ENCODE measurements around the gene KNDC1.

KNDC1 gene

DNA sequence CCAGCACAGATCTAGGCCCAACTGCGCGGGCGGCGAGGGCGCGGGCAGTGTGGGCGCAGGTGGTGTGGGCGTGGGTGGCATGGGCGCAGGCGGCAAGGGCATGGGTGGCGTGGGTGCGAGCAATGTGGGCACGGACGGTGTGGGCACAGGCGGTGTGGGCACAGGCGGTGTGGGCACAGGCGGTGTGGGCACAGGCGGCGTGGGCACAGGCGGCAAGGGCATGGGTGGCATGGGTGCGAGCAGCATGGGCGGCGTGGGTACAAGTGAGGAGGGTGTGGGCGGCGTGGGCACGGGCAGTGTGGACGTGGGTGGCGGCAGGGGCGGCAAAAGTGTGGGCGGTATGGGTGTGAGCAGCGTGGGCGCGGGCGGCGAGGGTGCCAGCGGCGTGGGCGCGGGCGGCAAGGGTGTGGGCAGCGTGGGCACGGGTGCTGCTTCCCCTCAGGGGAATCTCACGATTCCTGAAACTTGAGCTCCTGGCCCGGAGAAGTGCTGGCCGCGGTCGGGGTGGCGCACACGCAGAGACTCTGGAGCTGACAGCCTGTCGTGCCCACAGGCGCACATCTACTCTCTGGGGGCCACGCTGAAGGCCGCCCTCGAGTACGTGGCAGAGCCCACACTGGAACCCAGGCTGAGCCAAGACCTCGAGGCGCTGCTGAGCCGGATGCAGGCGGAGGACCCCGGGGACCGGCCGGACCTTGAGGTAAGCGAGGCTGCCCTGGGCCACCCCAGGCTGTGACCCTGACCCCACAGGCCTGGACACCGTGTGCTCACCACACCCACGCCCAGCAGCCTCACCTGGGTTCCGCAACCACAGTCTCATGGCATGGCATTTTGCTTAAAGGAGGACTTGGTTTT is 23.0 kb downstream of the KNDC1 start:
- Histone ChIP-seq H3K36me3 (ENCODE audit: control insufficient read depth, insufficient read depth, low read length) (peaks cover 7% of the 10 kb centered on the region; the same call in 1 of the 2 replicates), H3K9ac (ENCODE audit: low read depth, low read length) (no peak overlapping the region), H3K4me1 (ENCODE audit: control insufficient read depth, insufficient read depth, low read length) (no peaks in the 10 kb centered on the region), H3K27ac (ENCODE audit: low read depth, low read length) (no peak overlapping the region), H3K9me3 (ENCODE audit: control insufficient read depth, insufficient read depth, low read length) (no peaks in the 10 kb centered on the region), H3K27me3 (ENCODE audit: control insufficient read depth, insufficient read depth, low read length) (no peaks in the 10 kb centered on the region), H3K4me3 (ENCODE audit: low read depth, low read length) (no peak overlapping the region)

DNA sequence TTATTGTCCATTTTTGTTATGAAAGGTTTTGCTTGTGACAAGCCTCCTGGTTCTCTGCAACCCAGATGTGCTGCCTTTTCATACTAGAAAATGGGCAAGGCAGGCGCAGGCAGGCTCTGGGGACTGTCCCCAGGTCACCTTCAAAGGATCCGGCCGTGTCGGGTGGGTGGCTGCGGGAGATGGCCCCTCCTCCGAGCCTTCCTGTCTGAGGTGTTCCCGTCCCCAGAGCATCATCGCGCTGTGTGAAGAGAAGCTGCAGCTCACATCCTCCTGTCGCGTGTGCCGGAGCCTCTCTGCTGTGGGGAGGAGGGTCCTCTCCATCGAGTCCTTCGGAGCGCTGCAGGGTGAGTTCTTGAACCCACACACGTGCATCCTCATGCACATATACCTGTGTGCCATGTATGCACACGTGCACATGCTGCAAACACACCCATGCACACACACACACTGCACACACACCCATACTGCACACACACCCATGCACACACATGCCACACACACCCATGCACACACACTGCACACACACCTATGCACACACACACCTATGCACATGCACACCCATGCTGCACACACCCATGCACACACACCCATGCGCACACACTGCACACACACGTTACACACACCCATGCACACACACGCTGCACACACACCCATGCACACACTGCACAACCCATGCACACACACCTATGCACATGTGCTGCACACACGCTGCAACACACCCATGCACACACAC is 23.8 kb downstream of the KNDC1 start:
- no peaks in the 10 kb centered on the region for H3K4me1 ChIP-seq (ENCODE audit: control insufficient read depth, insufficient read depth, low read length)
- no peak overlapping the region for H3K9ac ChIP-seq (ENCODE audit: low read depth, low read length)
- no peak overlapping the region for H3K27ac ChIP-seq (ENCODE audit: low read depth, low read length)
- H3K27me3 ChIP-seq (ENCODE audit: control insufficient read depth, insufficient read depth, low read length) = no peaks in the 10 kb centered on the region
- peaks cover 7% of the 10 kb centered on the region; the same call in 1 of the 2 replicates for H3K36me3 ChIP-seq (ENCODE audit: control insufficient read depth, insufficient read depth, low read length)
- no peak overlapping the region for H3K4me3 ChIP-seq (ENCODE audit: low read depth, low read length)
- no peaks in the 10 kb centered on the region for H3K9me3 ChIP-seq (ENCODE audit: control insufficient read depth, insufficient read depth, low read length)

DNA sequence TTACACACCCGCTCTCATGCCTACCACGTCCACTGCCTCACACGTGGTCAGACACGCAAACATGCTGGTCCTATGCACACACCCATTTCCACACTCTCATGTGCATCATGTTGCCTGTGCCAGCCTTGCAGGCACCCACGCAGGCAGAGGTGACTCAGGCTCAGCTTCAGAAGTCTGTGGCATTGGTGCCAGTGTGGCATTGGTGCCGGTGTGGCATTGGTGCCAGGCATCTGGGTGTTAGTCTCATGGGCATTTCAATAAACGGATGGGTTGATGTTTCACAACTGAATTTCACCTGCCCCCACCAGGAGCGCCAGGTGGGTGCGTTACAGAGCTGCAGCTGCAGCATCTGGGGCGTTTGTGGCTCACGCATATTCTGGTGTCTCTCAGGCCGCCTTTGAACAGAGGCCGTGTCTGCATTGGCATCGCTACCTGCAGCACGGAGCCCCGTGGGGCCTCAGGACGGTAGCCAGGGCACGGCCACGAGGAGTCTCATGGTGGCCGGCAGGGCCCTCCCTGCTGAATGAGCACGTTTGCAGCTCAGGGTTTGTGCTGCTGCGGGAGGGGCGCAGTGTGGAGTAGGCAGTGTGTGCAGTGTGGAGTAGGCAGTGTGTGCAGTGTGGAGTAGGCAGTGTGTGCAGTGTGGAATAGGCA is 24.7 kb downstream of the KNDC1 start:
- no peaks in the 10 kb centered on the region for H3K27me3 ChIP-seq (ENCODE audit: control insufficient read depth, insufficient read depth, low read length)
- no peak overlapping the region for H3K4me3 ChIP-seq (ENCODE audit: low read depth, low read length)
- H3K9ac ChIP-seq (ENCODE audit: low read depth, low read length) = no peak overlapping the region
- H3K4me1 ChIP-seq (ENCODE audit: control insufficient read depth, insufficient read depth, low read length) = no peaks in the 10 kb centered on the region
- no peaks in the 10 kb centered on the region for H3K9me3 ChIP-seq (ENCODE audit: control insufficient read depth, insufficient read depth, low read length)
- peaks cover 7% of the 10 kb centered on the region; the same call in 1 of the 2 replicates for H3K36me3 ChIP-seq (ENCODE audit: control insufficient read depth, insufficient read depth, low read length)
- H3K27ac ChIP-seq (ENCODE audit: low read depth, low read length) = no peak overlapping the region

DNA sequence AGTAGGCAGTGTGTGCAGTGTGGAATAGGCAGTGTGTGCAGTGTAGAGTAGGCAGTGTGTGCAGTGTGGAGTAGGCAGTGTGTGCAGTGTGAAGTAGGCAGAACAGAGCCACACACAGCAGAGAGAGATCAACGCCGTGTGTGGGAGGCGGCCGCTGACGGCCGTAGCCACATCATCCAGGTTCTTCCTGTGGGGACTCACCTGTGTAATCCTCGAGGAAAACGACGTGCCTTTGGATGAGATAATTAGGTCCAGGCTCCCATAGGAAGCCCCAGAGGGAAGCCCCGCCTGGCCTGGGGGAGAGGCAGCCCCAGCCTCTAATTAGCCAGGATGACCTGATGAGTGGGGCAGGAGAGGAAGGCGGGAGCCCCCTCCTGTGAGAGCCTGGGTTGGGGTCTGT is 25.4 kb downstream of the KNDC1 start:
- H3K36me3 ChIP-seq (ENCODE audit: control insufficient read depth, insufficient read depth, low read length) = peaks cover 7% of the 10 kb centered on the region; the same call in 1 of the 2 replicates
- H3K27ac ChIP-seq (ENCODE audit: low read depth, low read length) = no peak overlapping the region
- no peak overlapping the region for H3K9ac ChIP-seq (ENCODE audit: low read depth, low read length)
- H3K27me3 ChIP-seq (ENCODE audit: control insufficient read depth, insufficient read depth, low read length) = no peaks in the 10 kb centered on the region
- H3K9me3 ChIP-seq (ENCODE audit: control insufficient read depth, insufficient read depth, low read length) = no peaks in the 10 kb centered on the region
- no peaks in the 10 kb centered on the region for H3K4me1 ChIP-seq (ENCODE audit: control insufficient read depth, insufficient read depth, low read length)
- H3K4me3 ChIP-seq (ENCODE audit: low read depth, low read length) = no peak overlapping the region

DNA sequence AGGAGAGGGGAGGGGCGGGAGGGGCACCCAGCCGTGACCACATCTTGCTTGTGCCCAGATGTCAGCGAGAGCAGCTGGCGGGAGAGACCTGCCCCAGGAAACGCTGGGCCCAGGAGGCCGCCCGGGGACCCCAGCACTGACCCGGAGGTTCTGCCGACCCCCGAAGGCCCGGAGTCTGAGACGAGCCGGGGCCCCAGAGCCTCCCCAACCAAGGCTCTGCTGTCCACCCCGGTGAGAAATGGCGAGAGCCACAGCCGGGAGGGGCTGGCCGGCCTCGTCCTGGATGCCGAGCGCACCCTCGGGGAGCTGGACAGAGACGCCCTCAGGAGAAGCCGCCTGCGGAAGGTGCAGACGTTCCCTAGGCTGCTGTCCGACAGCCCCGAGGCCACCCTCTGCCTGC is 25.9 kb downstream of the KNDC1 start:
- H3K9ac ChIP-seq (ENCODE audit: low read depth, low read length) = no peak overlapping the region
- H3K27ac ChIP-seq (ENCODE audit: low read depth, low read length) = no peak overlapping the region
- no peaks in the 10 kb centered on the region for H3K27me3 ChIP-seq (ENCODE audit: control insufficient read depth, insufficient read depth, low read length)
- no peaks in the 10 kb centered on the region for H3K9me3 ChIP-seq (ENCODE audit: control insufficient read depth, insufficient read depth, low read length)
- peaks cover 7% of the 10 kb centered on the region; the same call in 1 of the 2 replicates for H3K36me3 ChIP-seq (ENCODE audit: control insufficient read depth, insufficient read depth, low read length)
- H3K4me1 ChIP-seq (ENCODE audit: control insufficient read depth, insufficient read depth, low read length) = no peaks in the 10 kb centered on the region
- H3K4me3 ChIP-seq (ENCODE audit: low read depth, low read length) = no peak overlapping the region

DNA sequence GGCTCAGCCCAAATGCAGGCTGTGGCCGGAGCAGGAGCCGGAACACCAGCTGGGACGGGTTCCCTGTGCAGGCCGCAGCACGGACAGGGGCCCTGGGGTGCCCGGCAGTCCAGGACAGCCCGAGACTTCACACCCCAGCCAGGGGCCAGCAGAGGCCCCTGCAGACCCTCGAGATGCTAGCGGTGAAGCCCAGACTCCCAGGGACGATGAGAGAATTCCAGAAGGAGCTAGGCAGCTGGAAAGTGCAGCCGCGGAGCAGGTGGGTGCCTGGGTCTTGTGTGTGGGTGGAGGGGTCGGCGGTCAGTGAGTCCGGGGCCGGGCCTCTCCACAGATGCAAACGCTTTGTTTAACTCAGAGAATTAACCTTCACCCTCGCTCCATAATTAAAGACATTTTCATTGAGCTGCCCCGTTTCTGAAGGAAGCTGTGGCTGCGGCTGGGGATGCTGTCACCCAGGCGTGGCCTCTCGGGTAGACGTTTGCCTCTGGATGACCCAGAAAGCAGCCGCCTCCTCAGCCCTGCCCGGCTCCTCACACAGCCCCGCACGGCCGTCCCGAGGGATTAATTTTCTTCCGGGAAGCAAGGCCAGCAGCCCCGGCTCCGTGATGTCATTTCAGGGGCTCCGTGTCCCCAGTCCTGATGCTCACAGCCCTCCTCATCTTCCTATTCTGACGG is 26.5 kb downstream of the KNDC1 start:
- Histone ChIP-seq H3K4me3 (ENCODE audit: low read depth, low read length) (no peak overlapping the region), H3K4me1 (ENCODE audit: control insufficient read depth, insufficient read depth, low read length) (no peaks in the 10 kb centered on the region), H3K36me3 (ENCODE audit: control insufficient read depth, insufficient read depth, low read length) (peaks cover 7% of the 10 kb centered on the region; the same call in 1 of the 2 replicates), H3K9me3 (ENCODE audit: control insufficient read depth, insufficient read depth, low read length) (no peaks in the 10 kb centered on the region; the same call in 1 of the 2 replicates), H3K27ac (ENCODE audit: low read depth, low read length) (no peak overlapping the region), H3K27me3 (ENCODE audit: control insufficient read depth, insufficient read depth, low read length) (no peaks in the 10 kb centered on the region), H3K9ac (ENCODE audit: low read depth, low read length) (no peak overlapping the region)

DNA sequence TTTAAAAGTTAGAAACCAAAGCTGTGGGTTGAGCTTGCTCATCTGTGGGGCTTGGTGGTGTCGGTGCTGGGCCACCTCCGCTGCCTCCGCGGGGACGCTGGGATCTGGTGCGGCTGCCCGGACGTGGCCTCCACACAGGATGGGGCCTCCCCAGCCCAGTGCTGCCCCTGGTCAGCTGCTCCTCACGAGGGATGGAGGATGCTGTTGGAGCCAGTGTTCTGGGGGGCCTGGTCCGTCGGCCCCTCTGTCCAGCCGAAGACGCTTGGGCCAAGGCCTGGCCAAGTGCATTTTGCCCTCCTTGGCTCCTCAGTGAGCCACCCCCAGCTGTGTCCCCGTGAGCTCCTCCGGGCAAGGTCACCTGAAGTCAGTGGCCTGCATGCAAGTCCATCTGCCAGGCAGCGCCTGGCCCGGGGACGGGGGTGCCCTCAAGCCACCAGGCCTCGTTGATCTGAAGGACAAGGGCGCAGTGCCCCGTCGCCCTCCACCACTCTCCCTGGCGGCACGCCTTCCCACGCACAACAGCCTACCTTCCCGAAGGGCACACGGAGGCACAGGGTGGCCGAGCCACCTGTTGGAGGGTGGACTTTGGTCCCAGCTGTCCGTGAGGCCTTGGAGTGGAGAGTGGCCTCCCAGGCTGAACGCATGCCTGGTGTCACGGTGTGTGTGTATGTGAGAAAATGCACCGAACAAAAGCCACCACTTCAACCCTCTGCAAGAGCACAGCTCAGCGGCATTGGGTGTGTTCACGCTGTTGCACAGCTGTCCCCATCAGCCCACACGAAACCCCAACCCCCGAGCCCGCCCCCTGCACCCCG is 27.3 kb downstream of the KNDC1 start:
- H3K36me3 ChIP-seq (ENCODE audit: control insufficient read depth, insufficient read depth, low read length) = peaks cover 7% of the 10 kb centered on the region; the same call in 1 of the 2 replicates
- H3K9me3 ChIP-seq (ENCODE audit: control insufficient read depth, insufficient read depth, low read length) = peaks cover 4% of the 10 kb centered on the region; the same call in 1 of the 2 replicates
- no peaks in the 10 kb centered on the region for H3K4me1 ChIP-seq (ENCODE audit: control insufficient read depth, insufficient read depth, low read length)
- no peaks in the 10 kb centered on the region for H3K27me3 ChIP-seq (ENCODE audit: control insufficient read depth, insufficient read depth, low read length)
- no peak overlapping the region for H3K4me3 ChIP-seq (ENCODE audit: low read depth, low read length)
- no peak overlapping the region for H3K9ac ChIP-seq (ENCODE audit: low read depth, low read length)
- H3K27ac ChIP-seq (ENCODE audit: low read depth, low read length) = no peak overlapping the region

DNA sequence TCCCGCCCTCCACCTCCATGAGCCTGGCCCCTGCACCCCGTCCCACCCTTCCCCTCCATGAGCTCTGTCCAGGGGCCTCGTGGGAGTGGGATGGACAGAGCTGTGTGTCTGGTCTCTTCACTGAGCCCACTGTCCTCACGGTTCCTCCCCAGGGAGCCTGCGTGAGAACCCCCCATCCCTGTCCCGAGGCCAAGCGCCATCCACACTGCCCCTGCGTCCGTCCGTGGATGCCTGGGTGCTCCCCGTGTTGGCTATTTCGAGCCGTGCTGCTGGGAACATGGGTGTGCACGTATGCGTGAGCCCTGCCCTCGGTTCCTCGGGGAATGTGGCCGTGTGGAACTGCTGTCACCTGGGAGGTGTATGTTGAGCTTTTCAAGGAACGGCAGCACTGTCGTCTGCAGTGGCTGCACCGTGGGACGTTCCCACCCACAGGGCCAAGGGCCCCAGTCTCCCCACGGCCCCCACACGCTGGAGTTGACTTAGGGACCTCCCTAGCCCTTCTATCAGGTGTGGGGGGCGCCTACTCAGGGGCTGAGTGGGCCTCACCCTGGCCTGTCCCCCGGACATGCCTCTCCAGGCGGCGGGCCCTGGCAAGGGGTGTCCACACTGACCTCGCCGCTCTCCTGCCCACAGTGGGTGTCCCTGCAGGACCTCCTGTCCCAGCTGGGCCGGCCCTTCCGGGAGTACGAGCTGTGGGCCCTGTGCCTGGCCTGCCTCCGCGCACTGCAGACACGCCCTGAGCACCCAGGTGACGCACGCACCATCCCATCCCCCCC is 28.1 kb downstream of the KNDC1 start:
- H3K4me3 ChIP-seq (ENCODE audit: low read depth, low read length) = no peak overlapping the region
- H3K4me1 ChIP-seq (ENCODE audit: control insufficient read depth, insufficient read depth, low read length) = no peaks in the 10 kb centered on the region
- H3K9ac ChIP-seq (ENCODE audit: low read depth, low read length) = no peak overlapping the region
- H3K9me3 ChIP-seq (ENCODE audit: control insufficient read depth, insufficient read depth, low read length) = peaks cover 4% of the 10 kb centered on the region; the same call in 1 of the 2 replicates
- peaks cover 7% of the 10 kb centered on the region; the same call in 1 of the 2 replicates for H3K36me3 ChIP-seq (ENCODE audit: control insufficient read depth, insufficient read depth, low read length)
- H3K27me3 ChIP-seq (ENCODE audit: control insufficient read depth, insufficient read depth, low read length) = no peaks in the 10 kb centered on the region
- no peak overlapping the region for H3K27ac ChIP-seq (ENCODE audit: low read depth, low read length)

DNA sequence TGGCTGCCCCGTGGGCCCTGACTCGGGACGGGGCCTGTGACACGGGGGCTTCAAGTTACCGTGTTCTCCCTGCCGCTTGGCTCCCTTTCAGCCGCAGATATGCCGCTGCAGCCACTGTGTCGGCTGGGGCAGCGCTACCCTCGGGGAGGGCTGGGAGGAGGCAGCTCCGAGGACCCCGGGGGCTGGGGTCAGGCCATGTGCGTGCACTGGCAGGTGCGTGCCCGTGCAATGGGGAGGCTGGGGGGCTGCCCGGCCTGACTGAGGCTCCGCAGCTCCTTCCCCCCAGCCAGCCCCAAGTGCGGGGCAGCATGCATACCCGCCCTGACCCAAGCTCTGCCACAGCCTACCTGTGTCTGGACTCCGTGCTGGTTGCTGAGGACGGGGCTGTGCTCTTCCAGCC is 29.2 kb downstream of the KNDC1 start:
- Histone ChIP-seq H3K9me3 (ENCODE audit: control insufficient read depth, insufficient read depth, low read length) (peaks cover 4% of the 10 kb centered on the region; the same call in 1 of the 2 replicates), H3K36me3 (ENCODE audit: control insufficient read depth, insufficient read depth, low read length) (peaks cover 4% of the 10 kb centered on the region; the same call in 1 of the 2 replicates), H3K4me3 (ENCODE audit: low read depth, low read length) (no peak overlapping the region), H3K27ac (ENCODE audit: low read depth, low read length) (no peak overlapping the region), H3K27me3 (ENCODE audit: control insufficient read depth, insufficient read depth, low read length) (no peaks in the 10 kb centered on the region), H3K9ac (ENCODE audit: low read depth, low read length) (no peak overlapping the region), H3K4me1 (ENCODE audit: control insufficient read depth, insufficient read depth, low read length) (no peaks in the 10 kb centered on the region)

Data from HUES48 (cell line).